GM18520 (cell line): ENCODE measurements around the gene PXMP2.
A peak's percentile ranks its signal among the peaks of the same experiment; 100 is the strongest.

Experiments used
- ATAC-seq: cut with Tn5 transposase; IDR thresholded peaks from one replicate; pipeline ENCODE4 v1.9.1; 2021; ENCODE audit not compliant: unreplicated experiment

The PXMP2 gene

GRCh38 chr12:132660052-132660451 is 27.3 kb upstream of the PXMP2 start:
- ATAC-seq, result no peak

- ATAC-seq, result no peak
These were observed 26.4 kb upstream of the PXMP2 start for GRCh38 chr12:132660996-132661395.

GRCh38 chr12:132661972-132662371 is 25.4 kb upstream of the PXMP2 start:
- ATAC-seq, result no peak

- no peak for ATAC-seq
These were observed 24.3 kb upstream of the PXMP2 start for GRCh38 chr12:132662901-132663755.

- ATAC-seq, result no peak
These were observed 22.9 kb upstream of the PXMP2 start for GRCh38 chr12:132664206-132665148.

- no peak for ATAC-seq
These were observed 22.3 kb upstream of the PXMP2 start for GRCh38 chr12:132665149-132665491.

GRCh38 chr12:132665794-132666193 is 21.6 kb upstream of the PXMP2 start:
- no peak for ATAC-seq

GRCh38 chr12:132668191-132669088 is 18.9 kb upstream of the PXMP2 start:
- ATAC-seq, result no peak

- no peak for ATAC-seq
These were observed 18.1 kb upstream of the PXMP2 start for GRCh38 chr12:132669166-132669879.

GRCh38 chr12:132672116-132672515 is 15.3 kb upstream of the PXMP2 start:
- no peak for ATAC-seq

GRCh38 chr12:132672678-132673077 is 14.7 kb upstream of the PXMP2 start:
- ATAC-seq, result no peak

GRCh38 chr12:132673288-132674179 is 13.9 kb upstream of the PXMP2 start:
- ATAC-seq, result no peak

- no peak for ATAC-seq
These were observed 12.8 kb upstream of the PXMP2 start for GRCh38 chr12:132674561-132674960.

GRCh38 chr12:132675757-132676432 is 11.5 kb upstream of the PXMP2 start:
- no peak for ATAC-seq

- no peak for ATAC-seq
These were observed 9.9 kb upstream of the PXMP2 start for GRCh38 chr12:132677492-132677891.

- no peak for ATAC-seq
These were observed 2.0 kb upstream of the PXMP2 start for GRCh38 chr12:132685400-132685799.

- ATAC-seq, result peak; percentile 6
These were observed 569 bp upstream of the PXMP2 start for GRCh38 chr12:132686825-132687210.

- no peak for ATAC-seq
These were observed 1.8 kb downstream of the PXMP2 start for GRCh38 chr12:132689227-132689626.

GRCh38 chr12:132690112-132690511 is 2.7 kb downstream of the PXMP2 start:
- ATAC-seq, result no peak
